ENCODE data around the gene ARF6.

- TF ChIP-seq EZH2 (IDR thresholded peaks at IDR 0.05; ENCODE audit: borderline replicate concordance, low read length) (no peak), CTCF (conservative IDR thresholded peaks at IDR 0.05 in 1 of 2, IDR thresholded peaks at IDR 0.05 in 1 of 2; ENCODE audit: extremely low read depth in 1 of 2, insufficient read depth in 1 of 2, low read depth in 1 of 2, low read length in 2 of 2) (no peak)
Observed at GRCh38 chr14:49867831-49868719, 24.8 kb upstream of the ARF6 start.

All from mammary epithelial cell (primary cell).